Brain microvascular endothelial cell (primary cell): ENCODE results near the gene LMNB1.
"Not testable (repeated sequence)": the region's sequence is repeated elsewhere in the genome, so short reads cannot be mapped to it uniquely, and the experiment has no call there.

Source experiments
- DNase-seq: peaks from one replicate; pipeline ENCODE4 v3.0.0-alpha.2; 2020
- H3K27ac ChIP-seq: fragments of 250-450 bp; sonication (Bioruptor Pico); 2 replicates; pipeline ENCODE4 v1.5.1; 2020; ENCODE audit warnings: mild to moderate bottlenecking, moderate library complexity
- H3K27me3 ChIP-seq: fragments of 250-450 bp; sonication (Bioruptor Pico); replicated peaks from 2 replicates; pipeline ENCODE4 v1.5.1; 2020; ENCODE audit warnings: mild to moderate bottlenecking
- H3K36me3 ChIP-seq: fragments of 250-450 bp; sonication (Bioruptor Pico); replicated peaks from 2 replicates; pipeline ENCODE4 v1.5.1; 2020; ENCODE audit warnings: mild to moderate bottlenecking
- H3K4me3 ChIP-seq: 2 replicates; pipeline ENCODE4 v1.5.1; 2011; ENCODE audit warnings: low read depth, mild to moderate bottlenecking, control low read depth, low read length, moderate library complexity
- CTCF ChIP-seq: IDR thresholded peaks from 2 replicates; pipeline ENCODE4 v1.5.1; 2011; ENCODE audit warnings: low read depth, mild to moderate bottlenecking, moderate library complexity, low read length, control low read depth, inconsistent platforms; ENCODE audit errors: missing control alignments
- in situ Hi-C: cut with HindIII; loops from 2 replicates; pipeline ENCODE4 v1.10.0; 2017; ENCODE audit warnings: low sequenced_read_pairs, low pct_ligation_motif_present

Gene LMNB1

GRCh38 chr5:126849101-126849678 lies 72.3 kb downstream of the LMNB1 start:
- Histone ChIP-seq H3K27ac (no peak overlapping the region), H3K36me3 (no peaks in the 10 kb centered on the region), H3K27me3 (no peaks in the 10 kb centered on the region), H3K4me3 (no peak overlapping the region)
- TF ChIP-seq CTCF, result no peak
- DNase-seq, result peak; percentile 21
- in situ Hi-C loops, result no loop called here

- no peak for TF ChIP-seq CTCF
- H3K27ac ChIP-seq, result no peak overlapping the region
- in situ Hi-C loops, result no loop called here
These were observed 74.6 kb downstream of the LMNB1 start for GRCh38 chr5:126851501-126852011.

GRCh38 chr5:126852091-126852571 lies 75.2 kb downstream of the LMNB1 start:
- no peak overlapping the region for H3K27ac ChIP-seq
- no peak for TF ChIP-seq CTCF
- in situ Hi-C loops, result no loop called here
- no peaks in the 10 kb centered on the region for H3K36me3 ChIP-seq
- H3K27me3 ChIP-seq, result no peaks in the 10 kb centered on the region
- no peak for DNase-seq
- no peak overlapping the region for H3K4me3 ChIP-seq

More at GRCh38 chr5:126851501-126852011, 74.6 kb downstream of the LMNB1 start:
- Histone ChIP-seq H3K27me3 (no peaks in the 10 kb centered on the region), H3K36me3 (no peaks in the 10 kb centered on the region), H3K4me3 (no peak overlapping the region)
- no peak for DNase-seq

- Histone ChIP-seq H3K4me3 (no peak overlapping the region), H3K27me3 (no peaks in the 10 kb centered on the region), H3K36me3 (no peaks in the 10 kb centered on the region), H3K27ac (no peak overlapping the region)
- TF ChIP-seq CTCF, result no peak
- no peak for DNase-seq
- in situ Hi-C loops, result no loop called here
These were observed 75.9 kb downstream of the LMNB1 start for GRCh38 chr5:126852841-126853271.

GRCh38 chr5:126853541-126854307 lies 76.8 kb downstream of the LMNB1 start:
- DNase-seq, H3K27ac ChIP-seq: not testable (repeated sequence)

GRCh38 chr5:126854526-126855110 lies 77.7 kb downstream of the LMNB1 start:
- no peak for DNase-seq
- in situ Hi-C loops, result no loop called here
- no peak for TF ChIP-seq CTCF
- Histone ChIP-seq H3K27me3 (no peaks in the 10 kb centered on the region), H3K27ac (no peak overlapping the region), H3K4me3 (no peak overlapping the region), H3K36me3 (no peaks in the 10 kb centered on the region)

More at GRCh38 chr5:126853541-126854307, 76.8 kb downstream of the LMNB1 start:
- in situ Hi-C loops, H3K36me3 ChIP-seq, H3K4me3 ChIP-seq, H3K27me3 ChIP-seq: not testable (repeated sequence)
